BLaER1 (cell line): ENCODE measurements around the gene EPHA6.
"Not testable (repeated sequence)": the region's sequence is repeated elsewhere in the genome, so short reads cannot be mapped to it uniquely, and the experiment has no call there.

Experiments used
- H3K27ac ChIP-seq: shearing (Covaris generic); formaldehyde crosslinking; 2 replicates; pipeline ENCODE4 v1.8.1; 2022
- H3K27me3 ChIP-seq: shearing (Covaris generic); formaldehyde crosslinking; 2 replicates; pipeline ENCODE4 v1.8.1; 2022
- H3K36me3 ChIP-seq: shearing (Covaris generic); formaldehyde crosslinking; 2 replicates; pipeline ENCODE4 v1.8.1; 2022
- H3K4me1 ChIP-seq: shearing (Covaris generic); formaldehyde crosslinking; 2 replicates; pipeline ENCODE4 v1.8.1; 2022
- H3K4me2 ChIP-seq: shearing (Covaris generic); formaldehyde crosslinking; 2 replicates; pipeline ENCODE4 v1.8.1; 2022
- H3K4me3 ChIP-seq: shearing (Covaris generic); formaldehyde crosslinking; 2 replicates; pipeline ENCODE4 v1.8.1; 2022
- H3K9ac ChIP-seq: shearing (Covaris generic); formaldehyde crosslinking; 2 replicates; pipeline ENCODE4 v1.8.1; 2022
- H3K9me3 ChIP-seq: shearing (Covaris generic); formaldehyde crosslinking; 2 replicates; pipeline ENCODE4 v1.8.1; 2022
- H4K20me1 ChIP-seq: shearing (Covaris generic); formaldehyde crosslinking; 2 replicates; pipeline ENCODE4 v1.8.1; 2022
- Cebpa-rat ChIP-seq: shearing (Covaris generic); IDR thresholded peaks from 2 replicates; pipeline ENCODE4 v1.8.1; 2022

The EPHA6 gene

DNA sequence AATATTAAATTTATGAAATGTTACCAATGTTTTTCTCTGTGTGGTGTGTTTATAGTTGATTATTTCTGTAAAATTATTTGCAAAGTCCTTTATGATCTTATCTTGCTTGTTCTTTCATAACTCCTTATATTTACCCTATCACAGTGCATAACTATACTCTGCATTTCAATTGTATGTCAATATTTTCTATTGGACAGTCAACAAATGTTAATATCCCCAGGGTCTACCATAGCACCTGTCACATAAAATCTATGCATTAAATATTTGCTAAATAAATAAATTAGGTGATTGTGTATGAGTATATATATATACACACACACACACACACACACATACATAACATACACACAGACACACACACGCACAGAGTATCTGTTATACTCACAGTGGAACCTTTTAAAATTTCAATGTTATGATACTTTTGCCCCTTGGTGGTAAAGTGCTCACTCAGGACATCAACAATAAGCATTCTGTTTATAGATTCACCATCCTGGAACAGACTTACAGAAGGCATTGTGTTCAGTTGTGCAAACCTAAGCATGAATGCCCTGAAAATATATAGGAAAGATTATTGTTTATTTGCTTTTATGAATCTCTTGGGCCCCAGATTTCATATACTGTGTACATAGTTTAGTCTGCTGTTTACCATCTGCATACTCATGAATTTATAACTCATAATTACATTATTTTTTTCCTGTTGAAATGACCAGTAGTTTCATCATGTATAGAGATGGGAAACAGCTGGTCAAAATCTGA is 443.7 kb downstream of the EPHA6 start:
- no peak for TF ChIP-seq Cebpa-rat
- no peaks in the 10 kb centered on the region for H3K9me3 ChIP-seq
- no peak overlapping the region for H3K4me3 ChIP-seq
- H3K27ac ChIP-seq = no peak overlapping the region
- no peaks in the 10 kb centered on the region for H3K4me1 ChIP-seq
- H3K27me3 ChIP-seq = no peaks in the 10 kb centered on the region
- H3K36me3 ChIP-seq = no peaks in the 10 kb centered on the region
- H3K4me2 ChIP-seq = no peak overlapping the region
- no peaks in the 10 kb centered on the region for H4K20me1 ChIP-seq
- no peak overlapping the region for H3K9ac ChIP-seq

DNA sequence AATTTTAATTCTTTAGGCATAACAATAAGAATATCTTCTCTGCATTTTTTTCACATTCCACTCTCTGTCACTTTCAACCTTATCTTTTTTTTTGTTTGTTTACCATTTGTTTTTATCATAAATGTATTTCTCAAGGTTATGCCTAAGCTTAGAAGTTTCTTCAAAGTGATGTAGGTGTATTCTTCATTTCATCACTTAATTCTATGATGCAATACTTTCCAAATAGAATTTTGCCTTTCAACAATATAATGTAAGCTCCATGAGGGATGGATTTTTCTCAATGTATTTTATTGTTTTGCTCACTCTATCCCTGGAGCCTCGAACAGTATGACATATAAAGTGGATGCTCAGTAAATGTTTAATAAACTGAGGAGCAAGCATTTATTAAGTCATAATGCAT is 444.9 kb downstream of the EPHA6 start:
- Histone ChIP-seq H3K4me2 (no peak overlapping the region), H3K27me3 (no peaks in the 10 kb centered on the region), H4K20me1 (no peaks in the 10 kb centered on the region), H3K4me3 (no peak overlapping the region), H3K4me1 (no peaks in the 10 kb centered on the region), H3K27ac (no peak overlapping the region), H3K9me3 (no peaks in the 10 kb centered on the region), H3K36me3 (no peaks in the 10 kb centered on the region), H3K9ac (no peak overlapping the region)
- no peak for TF ChIP-seq Cebpa-rat

DNA sequence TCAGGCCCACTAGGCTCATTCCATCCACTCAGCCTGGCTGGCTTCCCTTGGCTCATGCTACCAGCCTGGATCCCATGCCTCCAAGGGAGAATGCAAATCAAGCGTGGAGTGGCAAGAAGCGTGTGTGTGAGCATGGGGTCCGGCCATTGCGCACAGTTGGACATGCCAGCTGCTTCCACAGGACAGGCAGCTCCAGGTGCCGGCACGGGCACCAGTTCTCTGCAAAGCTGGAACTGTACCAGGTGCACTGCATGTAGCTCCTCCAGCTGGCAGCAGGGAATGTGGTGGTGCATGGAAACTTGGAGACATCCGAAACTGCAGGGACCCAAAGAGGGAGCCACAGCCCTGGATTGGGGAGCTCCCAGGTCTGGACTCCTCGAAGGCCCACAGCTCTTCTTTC is 449.8 kb downstream of the EPHA6 start:
- H3K4me2 ChIP-seq = no peak overlapping the region
- H3K27me3 ChIP-seq = no peaks in the 10 kb centered on the region
- H3K9ac ChIP-seq = no peak overlapping the region
- H3K27ac ChIP-seq = no peak overlapping the region
- no peaks in the 10 kb centered on the region for H3K36me3 ChIP-seq
- no peaks in the 10 kb centered on the region for H3K4me1 ChIP-seq
- no peaks in the 10 kb centered on the region for H3K9me3 ChIP-seq
- H3K4me3 ChIP-seq = no peak overlapping the region
- no peaks in the 10 kb centered on the region for H4K20me1 ChIP-seq
- TF ChIP-seq Cebpa-rat = no peak

DNA sequence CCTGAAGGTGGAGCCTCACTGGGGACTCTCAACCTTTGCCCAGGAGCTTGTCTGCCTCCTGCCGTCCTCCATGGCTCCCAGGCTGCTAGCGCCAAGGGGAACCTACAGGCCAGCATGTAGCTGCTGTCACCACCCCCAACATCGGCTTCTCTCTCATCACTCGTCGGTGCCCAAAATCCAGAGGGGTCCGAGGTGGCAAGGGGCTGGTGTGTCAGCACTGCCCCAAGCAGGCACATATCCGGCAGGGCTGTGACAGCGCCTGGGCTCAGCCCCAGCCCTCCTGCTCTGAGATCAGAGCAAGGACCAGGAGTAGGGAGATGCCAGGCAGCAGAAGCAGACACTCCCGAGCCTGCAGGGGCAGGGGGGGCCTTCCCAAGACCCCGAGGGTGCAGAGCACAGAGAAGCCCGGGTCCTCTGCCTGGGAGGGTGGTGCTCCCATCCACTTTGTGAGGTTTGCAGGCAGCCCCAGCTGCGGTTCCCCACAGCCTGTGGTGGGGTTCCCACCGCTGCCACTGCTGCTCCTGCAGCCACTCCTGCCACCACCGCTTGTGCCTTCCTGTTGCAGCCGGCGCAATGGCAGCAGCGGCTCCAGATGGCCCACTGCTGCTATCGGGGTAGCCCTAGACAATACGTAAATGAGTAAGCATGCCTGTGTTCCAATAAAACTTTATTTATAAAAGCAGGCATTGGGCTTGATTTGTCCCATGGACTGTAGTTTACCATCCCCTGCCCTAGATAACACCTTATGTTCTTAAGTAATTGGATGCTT is 451.0 kb downstream of the EPHA6 start:
- no peaks in the 10 kb centered on the region for H3K36me3 ChIP-seq
- H3K27me3 ChIP-seq = no peaks in the 10 kb centered on the region
- H3K4me3 ChIP-seq = no peak overlapping the region
- no peak overlapping the region for H3K9ac ChIP-seq
- no peaks in the 10 kb centered on the region for H3K9me3 ChIP-seq
- no peak for TF ChIP-seq Cebpa-rat
- no peaks in the 10 kb centered on the region for H4K20me1 ChIP-seq
- H3K4me2 ChIP-seq = no peak overlapping the region
- H3K4me1 ChIP-seq = no peaks in the 10 kb centered on the region
- H3K27ac ChIP-seq = no peak overlapping the region

DNA sequence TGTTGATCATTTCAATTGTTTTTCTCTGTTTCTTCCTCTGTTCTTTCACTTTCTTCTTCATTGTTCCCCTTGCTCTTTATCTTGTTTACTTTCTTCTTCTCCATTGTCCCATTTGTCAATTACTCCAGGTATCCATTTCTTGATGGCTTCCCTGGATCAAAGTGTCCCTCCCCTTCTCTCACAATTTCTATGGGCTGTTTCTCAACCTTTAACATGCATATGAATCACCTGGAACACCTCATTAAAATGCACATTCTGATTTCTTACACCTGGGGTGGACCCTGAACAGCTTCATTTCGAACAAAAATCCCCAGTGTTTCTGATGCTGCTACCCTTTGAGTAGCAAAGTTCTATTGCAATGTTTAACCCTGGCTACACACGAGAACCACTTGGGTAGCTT is 454.8 kb downstream of the EPHA6 start:
- Histone ChIP-seq H3K36me3 (no peaks in the 10 kb centered on the region), H3K27me3 (no peaks in the 10 kb centered on the region), H3K4me3 (no peak overlapping the region), H4K20me1 (no peaks in the 10 kb centered on the region), H3K27ac (no peak overlapping the region), H3K4me2 (no peak overlapping the region), H3K4me1 (no peaks in the 10 kb centered on the region), H3K9ac (no peak overlapping the region), H3K9me3 (no peaks in the 10 kb centered on the region)
- no peak for TF ChIP-seq Cebpa-rat

DNA sequence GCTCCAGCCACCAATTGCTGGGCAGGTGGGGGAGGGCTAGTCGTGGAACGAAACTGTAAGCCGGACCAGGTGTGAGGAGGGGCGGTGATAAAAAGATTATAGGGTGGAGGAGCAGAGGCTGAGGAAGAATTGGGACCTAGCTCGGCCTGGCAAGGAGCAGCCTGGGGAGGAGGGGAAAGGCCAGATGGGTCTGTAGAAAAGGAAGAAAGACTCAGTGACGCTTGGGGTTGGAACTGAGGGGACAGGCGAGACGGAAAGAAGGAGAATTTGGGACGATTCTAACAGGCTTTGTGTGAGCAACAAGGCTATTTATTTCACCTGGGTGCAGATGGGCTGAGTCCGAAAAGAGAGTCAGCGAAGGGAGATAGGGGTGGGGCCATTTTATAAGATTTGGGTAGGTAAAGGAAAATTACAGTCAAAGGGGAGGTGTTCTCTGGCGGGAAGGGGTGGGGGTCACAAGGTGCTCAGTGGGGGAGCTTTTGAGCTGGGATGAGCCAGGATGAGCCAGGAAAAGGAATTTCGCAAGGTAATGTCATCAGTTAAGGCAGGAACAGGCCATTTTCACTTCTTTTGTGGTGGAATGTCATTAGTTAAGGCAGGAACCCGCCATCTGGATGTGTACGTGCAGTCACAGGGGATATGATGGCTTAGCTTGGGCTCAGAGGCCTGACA is 462.6 kb downstream of the EPHA6 start:
- not testable (repeated sequence) for H3K4me2 ChIP-seq, H3K27me3 ChIP-seq, H4K20me1 ChIP-seq, H3K9me3 ChIP-seq, H3K4me1 ChIP-seq, H3K36me3 ChIP-seq, H3K4me3 ChIP-seq, H3K9ac ChIP-seq, H3K27ac ChIP-seq

DNA sequence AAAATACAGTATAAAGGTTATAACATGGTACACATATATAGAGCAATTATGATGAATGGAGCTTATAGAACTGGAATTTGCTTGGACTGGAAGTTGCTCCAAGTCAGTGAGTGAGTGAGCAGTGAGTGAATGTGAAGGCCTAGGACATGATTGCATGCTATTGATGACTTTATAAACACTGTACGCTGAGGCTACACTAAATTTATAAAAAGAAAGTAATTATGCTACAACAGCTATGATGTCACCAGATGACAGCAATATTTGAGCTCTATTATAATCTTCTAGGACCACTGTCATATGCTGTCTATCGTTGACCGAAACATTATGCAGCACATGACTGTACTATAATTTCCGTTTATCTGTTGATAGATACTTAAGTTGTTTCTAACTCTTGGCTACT is 463.3 kb downstream of the EPHA6 start:
- no peaks in the 10 kb centered on the region for H3K4me1 ChIP-seq
- no peaks in the 10 kb centered on the region for H3K36me3 ChIP-seq
- H3K4me3 ChIP-seq = no peak overlapping the region
- no peaks in the 10 kb centered on the region for H4K20me1 ChIP-seq
- no peak overlapping the region for H3K27ac ChIP-seq
- no peaks in the 10 kb centered on the region for H3K9me3 ChIP-seq
- H3K9ac ChIP-seq = no peak overlapping the region
- H3K27me3 ChIP-seq = no peaks in the 10 kb centered on the region
- no peak for TF ChIP-seq Cebpa-rat
- H3K4me2 ChIP-seq = no peak overlapping the region

DNA sequence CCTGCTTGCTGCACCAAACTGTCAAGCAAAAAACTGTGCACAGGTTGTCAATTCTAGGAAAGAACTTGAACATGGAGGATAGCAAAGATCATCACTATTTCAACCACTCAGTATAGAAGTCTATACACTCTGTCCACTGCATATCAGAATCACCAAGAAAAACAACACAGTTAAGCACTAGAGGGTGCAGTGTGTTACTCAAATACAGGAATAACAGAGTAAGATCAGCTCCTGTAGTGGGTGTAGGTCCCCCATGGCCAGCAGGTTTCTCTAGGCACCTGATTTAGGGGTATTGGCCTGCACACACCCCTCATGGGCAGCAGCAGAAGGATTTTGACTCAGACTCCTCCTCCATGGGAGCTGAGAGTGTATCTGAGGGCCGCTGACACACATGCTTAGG is 464.1 kb downstream of the EPHA6 start:
- H4K20me1 ChIP-seq = no peaks in the 10 kb centered on the region

DNA sequence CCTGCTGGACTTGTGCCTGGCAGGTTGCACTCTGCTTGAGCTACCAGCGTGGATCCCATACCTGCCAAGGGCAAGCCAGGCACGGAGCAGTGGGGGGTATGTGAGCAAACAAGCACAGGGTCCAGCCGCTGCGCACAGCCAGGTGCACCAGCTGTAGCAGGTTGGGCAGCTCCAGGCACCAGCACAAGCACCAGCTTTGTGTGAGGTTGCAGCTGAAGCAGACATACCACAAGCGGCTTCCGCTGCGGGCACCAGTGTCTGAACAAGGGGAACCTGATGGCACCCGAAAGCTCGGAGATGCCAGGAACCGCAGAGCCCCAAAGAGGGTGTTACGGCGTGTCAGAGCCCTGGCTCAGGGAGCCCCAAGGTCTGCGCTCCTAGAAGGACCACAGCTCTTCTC is 477.5 kb downstream of the EPHA6 start:
- no peak overlapping the region for H3K27ac ChIP-seq
- no peak overlapping the region for H3K4me2 ChIP-seq
- H3K36me3 ChIP-seq = no peaks in the 10 kb centered on the region
- no peaks in the 10 kb centered on the region for H3K4me1 ChIP-seq
- no peaks in the 10 kb centered on the region for H4K20me1 ChIP-seq
- no peak overlapping the region for H3K4me3 ChIP-seq
- no peak for TF ChIP-seq Cebpa-rat
- no peak overlapping the region for H3K9ac ChIP-seq
- H3K27me3 ChIP-seq = no peaks in the 10 kb centered on the region
- peaks cover 35% of the 10 kb centered on the region for H3K9me3 ChIP-seq

More for the DNA sequence above, 464.1 kb downstream of the EPHA6 start:
- H3K4me3 ChIP-seq = no peak overlapping the region
- H3K27me3 ChIP-seq = no peaks in the 10 kb centered on the region
- no peaks in the 10 kb centered on the region for H3K4me1 ChIP-seq
- H3K27ac ChIP-seq = no peak overlapping the region
- H3K9ac ChIP-seq = no peak overlapping the region
- no peak overlapping the region for H3K4me2 ChIP-seq
- TF ChIP-seq Cebpa-rat = no peak
- no peaks in the 10 kb centered on the region for H3K9me3 ChIP-seq
- H3K36me3 ChIP-seq = no peaks in the 10 kb centered on the region

DNA sequence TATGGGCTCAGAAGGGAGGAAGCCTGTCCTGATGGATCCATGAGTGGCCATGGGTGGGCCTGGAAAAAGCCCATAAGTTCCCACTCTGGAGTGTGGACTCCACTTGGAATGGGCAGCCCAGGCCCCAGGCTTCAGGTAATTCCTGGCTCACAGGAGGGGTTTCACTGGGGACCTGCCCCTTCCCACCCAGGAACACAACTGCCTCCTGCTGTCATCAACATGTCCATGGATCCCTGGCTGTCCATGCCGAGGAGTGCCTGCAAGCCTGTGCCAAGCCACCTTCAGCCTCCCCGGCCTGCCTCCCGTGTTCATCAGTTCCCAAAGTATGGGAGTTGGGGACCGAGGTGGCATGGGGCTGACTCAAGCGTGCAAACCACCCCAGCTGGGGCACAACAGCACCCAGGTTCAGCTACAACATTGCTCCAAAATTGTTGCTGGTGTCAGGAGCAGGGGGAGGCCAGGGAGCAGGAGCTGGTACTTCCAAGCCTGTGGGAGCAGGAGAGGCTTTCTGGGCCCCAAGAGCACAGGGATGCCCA is 479.3 kb downstream of the EPHA6 start:
- H3K4me3 ChIP-seq = no peak overlapping the region
- no peaks in the 10 kb centered on the region for H3K27me3 ChIP-seq
- no peaks in the 10 kb centered on the region for H3K36me3 ChIP-seq
- no peak for TF ChIP-seq Cebpa-rat
- H3K9me3 ChIP-seq = peaks cover 35% of the 10 kb centered on the region
- H4K20me1 ChIP-seq = no peaks in the 10 kb centered on the region
- no peak overlapping the region for H3K27ac ChIP-seq
- H3K9ac ChIP-seq = no peak overlapping the region
- H3K4me2 ChIP-seq = no peak overlapping the region
- no peaks in the 10 kb centered on the region for H3K4me1 ChIP-seq
